BE2C (cell line): ENCODE results near the gene MCU.

Experiments used
- DNase-seq: peaks from one replicate; pipeline ENCODE4 v3.0.0-alpha.2; 2020
- H3K27me3 ChIP-seq: fragments of 250-450 bp; sonication (Bioruptor Pico); 2 replicates; pipeline ENCODE4 v1.5.1; 2020; ENCODE audit warnings: mild to moderate bottlenecking
- H3K36me3 ChIP-seq: fragments of 250-450 bp; sonication (Bioruptor Pico); 2 replicates; pipeline ENCODE4 v1.5.1; 2020; ENCODE audit warnings: mild to moderate bottlenecking
- H3K4me1 ChIP-seq: fragments of 250-450 bp; sonication (Bioruptor Pico); 2 replicates; pipeline ENCODE4 v1.5.1; 2020
- H3K4me3 ChIP-seq: 2 replicates; pipeline ENCODE4 v1.5.1; 2011; ENCODE audit warnings: low read depth, low read length
- H3K9me3 ChIP-seq: fragments of 250-450 bp; sonication (Bioruptor Pico); 2 replicates; pipeline ENCODE4 v1.5.1; 2020
- CTCF ChIP-seq: IDR thresholded peaks from 2 replicates; pipeline ENCODE4 v1.5.1; 2012; ENCODE audit warnings: mild to moderate bottlenecking, low read depth, low read length

The MCU gene

GRCh38 chr10:72858067-72858466 is 166.1 kb downstream of the MCU start:
- Histone ChIP-seq H3K4me1 (no peaks in the 10 kb centered on the region), H3K36me3 (no peaks in the 10 kb centered on the region), H3K4me3 (no peak overlapping the region), H3K9me3 (no peaks in the 10 kb centered on the region), H3K27me3 (no peaks in the 10 kb centered on the region)
- DNase-seq = no peak
- no peak for TF ChIP-seq CTCF

- DNase-seq = no peak
- H3K4me3 ChIP-seq = no peak overlapping the region
- TF ChIP-seq CTCF = no peak
- no peaks in the 10 kb centered on the region for H3K36me3 ChIP-seq
- no peaks in the 10 kb centered on the region for H3K4me1 ChIP-seq
- H3K9me3 ChIP-seq = no peaks in the 10 kb centered on the region
- H3K27me3 ChIP-seq = no peaks in the 10 kb centered on the region
These were observed 171.0 kb downstream of the MCU start for GRCh38 chr10:72862957-72863356.

GRCh38 chr10:72875250-72876055 is 183.5 kb downstream of the MCU start:
- no peaks in the 10 kb centered on the region for H3K9me3 ChIP-seq
- no peak for DNase-seq
- TF ChIP-seq CTCF = peak; percentile 61
- H3K4me3 ChIP-seq = no peak overlapping the region
- H3K36me3 ChIP-seq = no peaks in the 10 kb centered on the region
- H3K4me1 ChIP-seq = no peaks in the 10 kb centered on the region
- H3K27me3 ChIP-seq = no peaks in the 10 kb centered on the region

- DNase-seq = no peak
- TF ChIP-seq CTCF = no peak
- Histone ChIP-seq H3K4me3 (no peak overlapping the region), H3K4me1 (no peaks in the 10 kb centered on the region), H3K9me3 (no peaks in the 10 kb centered on the region), H3K27me3 (no peaks in the 10 kb centered on the region), H3K36me3 (no peaks in the 10 kb centered on the region)
These were observed 187.3 kb downstream of the MCU start for GRCh38 chr10:72879245-72879644.

GRCh38 chr10:72881291-72881690 is 189.3 kb downstream of the MCU start:
- Histone ChIP-seq H3K27me3 (no peaks in the 10 kb centered on the region; the same call in 1 of the 2 replicates), H3K9me3 (no peaks in the 10 kb centered on the region), H3K36me3 (no peaks in the 10 kb centered on the region), H3K4me3 (no peak overlapping the region), H3K4me1 (no peaks in the 10 kb centered on the region)
- no peak for TF ChIP-seq CTCF
- no peak for DNase-seq

GRCh38 chr10:72883861-72884260 is 191.9 kb downstream of the MCU start:
- no peak for DNase-seq
- Histone ChIP-seq H3K36me3 (no peaks in the 10 kb centered on the region), H3K9me3 (no peaks in the 10 kb centered on the region), H3K4me3 (no peak overlapping the region), H3K4me1 (no peaks in the 10 kb centered on the region), H3K27me3 (no peaks in the 10 kb centered on the region; the same call in 1 of the 2 replicates)
- TF ChIP-seq CTCF = no peak
